ENCODE data around the gene PPDPF.

PPDPF gene

DNA sequence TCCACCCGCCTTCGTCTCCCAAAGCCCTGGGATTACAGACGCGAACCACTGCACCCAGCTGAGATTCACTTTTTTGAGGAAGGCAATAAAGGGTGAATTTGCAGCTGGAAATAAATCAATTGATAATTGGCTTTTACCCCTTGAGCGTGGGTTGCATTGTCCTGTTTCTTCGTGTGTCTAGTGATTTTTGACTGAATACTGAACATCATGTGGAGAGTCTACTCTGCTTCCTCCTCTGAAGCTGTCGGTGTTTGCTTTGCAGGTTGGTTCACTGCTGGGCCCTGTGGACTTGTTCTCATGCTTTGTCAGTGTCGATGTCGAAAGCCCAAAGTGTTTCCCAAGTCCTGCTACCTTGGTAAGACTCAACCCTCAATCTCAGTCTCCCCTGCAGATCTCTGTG lies 15.9 kb upstream of the PPDPF start:
- TF ChIP-seq, protein P1, sequence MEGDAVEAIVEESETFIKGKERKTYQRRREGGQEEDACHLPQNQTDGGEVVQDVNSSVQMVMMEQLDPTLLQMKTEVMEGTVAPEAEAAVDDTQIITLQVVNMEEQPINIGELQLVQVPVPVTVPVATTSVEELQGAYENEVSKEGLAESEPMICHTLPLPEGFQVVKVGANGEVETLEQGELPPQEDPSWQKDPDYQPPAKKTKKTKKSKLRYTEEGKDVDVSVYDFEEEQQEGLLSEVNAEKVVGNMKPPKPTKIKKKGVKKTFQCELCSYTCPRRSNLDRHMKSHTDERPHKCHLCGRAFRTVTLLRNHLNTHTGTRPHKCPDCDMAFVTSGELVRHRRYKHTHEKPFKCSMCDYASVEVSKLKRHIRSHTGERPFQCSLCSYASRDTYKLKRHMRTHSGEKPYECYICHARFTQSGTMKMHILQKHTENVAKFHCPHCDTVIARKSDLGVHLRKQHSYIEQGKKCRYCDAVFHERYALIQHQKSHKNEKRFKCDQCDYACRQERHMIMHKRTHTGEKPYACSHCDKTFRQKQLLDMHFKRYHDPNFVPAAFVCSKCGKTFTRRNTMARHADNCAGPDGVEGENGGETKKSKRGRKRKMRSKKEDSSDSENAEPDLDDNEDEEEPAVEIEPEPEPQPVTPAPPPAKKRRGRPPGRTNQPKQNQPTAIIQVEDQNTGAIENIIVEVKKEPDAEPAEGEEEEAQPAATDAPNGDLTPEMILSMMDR (IDR thresholded peaks at IDR 0.05) = no peak
- DNase-seq = no peak
- Histone ChIP-seq H3K36me3 (no peaks in the 10 kb centered on the region), H3K4me3 (no peak overlapping the region), H3K4me1 (peaks cover 0 to under 1% (median 0%) of the 10 kb centered on the region in 4 donors), H3K9me3 (peaks cover 0 to 18% (median 17%) of the 10 kb centered on the region in 3 donors), H3K27ac (no peak overlapping the region), H3K27me3 (peaks cover 0 to 57% of the 10 kb centered on the region in 2 donors)
- intact Hi-C loops (cut with DNase I; ENCODE audit: low total_unique reads) = no loop called here

DNA sequence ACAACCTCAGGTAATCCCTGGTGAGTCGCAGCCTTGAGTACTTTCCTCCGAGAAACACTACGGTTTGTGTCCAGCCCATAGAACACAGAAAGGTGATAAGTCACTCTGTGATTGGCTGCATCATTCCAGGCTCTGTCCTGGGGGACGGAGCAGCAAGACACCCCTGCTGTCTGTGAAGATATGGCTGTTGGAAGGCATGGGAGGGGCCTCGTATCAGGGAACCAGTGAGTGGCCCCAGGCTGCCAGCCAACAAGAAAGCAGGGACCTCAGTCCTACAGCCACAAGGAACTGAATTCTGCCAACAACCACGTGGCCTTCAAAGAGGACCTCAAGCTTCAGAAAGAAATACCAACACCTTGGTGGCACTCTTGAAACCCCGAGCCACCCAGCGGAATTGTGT lies 15.3 kb upstream of the PPDPF start:
- Histone ChIP-seq H3K4me1 (no peaks in the 10 kb centered on the region), H3K9me3 (peaks cover 0 to 18% (median 17%) of the 10 kb centered on the region in 3 donors), H3K27ac (no peak overlapping the region), H3K27me3 (peaks cover 0 to 54% of the 10 kb centered on the region in 2 donors), H3K36me3 (no peaks in the 10 kb centered on the region), H3K4me3 (no peak overlapping the region)
- no peak for DNase-seq
- intact Hi-C loops (cut with DNase I; ENCODE audit: low total_unique reads) = no loop called here
- TF ChIP-seq, protein P1 (IDR thresholded peaks at IDR 0.05) = no peak

DNA sequence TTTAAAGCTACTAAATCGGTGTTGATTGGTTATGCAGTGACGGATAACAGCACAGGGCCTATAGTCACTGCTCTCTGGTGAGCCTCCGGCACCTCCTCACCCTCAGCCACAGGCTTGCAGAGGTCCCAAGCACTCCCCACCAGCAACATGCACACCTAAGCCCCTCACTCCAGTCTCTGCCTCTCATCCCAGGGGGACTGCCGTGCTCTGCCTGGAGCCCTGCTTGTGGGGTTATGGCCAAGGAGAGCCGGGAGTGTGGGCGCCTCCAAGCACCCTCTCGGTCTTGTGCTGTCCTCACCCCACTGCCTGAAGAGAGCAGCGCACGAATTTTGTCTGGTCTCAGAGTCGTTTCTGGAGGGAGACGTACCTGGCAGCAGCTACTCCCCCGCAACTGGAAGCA lies 14.8 kb upstream of the PPDPF start:
- Histone ChIP-seq H3K27ac (no peak overlapping the region), H3K4me1 (no peaks in the 10 kb centered on the region), H3K9me3 (peaks cover 0 to 18% (median 17%) of the 10 kb centered on the region in 3 donors), H3K4me3 (no peak overlapping the region), H3K36me3 (no peaks in the 10 kb centered on the region), H3K27me3 (peaks cover 0 to 53% of the 10 kb centered on the region in 2 donors)
- intact Hi-C loops (cut with DNase I; ENCODE audit: low total_unique reads) = no loop called here
- DNase-seq = no peak
- TF ChIP-seq, protein P1 (IDR thresholded peaks at IDR 0.05) = no peak

DNA sequence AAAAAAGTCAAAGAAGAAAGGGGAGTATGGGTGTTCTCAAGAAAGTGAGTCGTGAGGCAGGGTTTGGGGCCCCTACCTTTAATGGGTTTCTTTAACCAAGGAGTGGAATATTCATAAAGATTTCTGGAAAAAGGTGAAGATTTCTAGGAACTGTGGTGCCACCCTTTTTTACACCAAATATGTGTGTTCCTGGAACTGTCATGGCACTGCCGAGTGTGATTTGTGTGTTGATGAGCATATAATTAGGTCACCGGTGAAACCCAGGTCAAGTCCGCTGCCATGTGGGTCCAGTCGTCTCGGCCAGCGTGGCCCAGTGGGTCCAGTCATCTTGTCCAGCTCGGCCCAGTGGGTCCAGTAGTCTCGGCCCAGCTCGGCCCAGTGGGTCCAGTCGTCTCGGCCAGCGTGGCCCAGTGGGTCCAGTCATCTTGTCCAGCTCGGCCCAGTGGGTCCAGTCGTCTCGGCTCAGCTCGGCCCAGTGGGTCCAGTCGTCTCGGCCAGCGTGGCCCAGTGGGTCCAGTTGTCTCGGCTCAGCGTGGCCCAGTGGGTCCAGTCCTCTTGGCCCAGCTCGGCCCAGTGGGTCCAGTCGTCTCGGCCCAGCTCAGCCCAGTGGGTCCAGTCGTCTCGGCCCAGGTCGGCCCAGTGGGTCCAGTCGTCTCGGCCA lies 13.4 kb upstream of the PPDPF start:
- H3K9me3 ChIP-seq = peaks cover 0 to 18% (median 17%) of the 10 kb centered on the region in 3 donors
- no peaks in the 10 kb centered on the region for H3K4me1 ChIP-seq
- peaks cover 0 to 54% of the 10 kb centered on the region in 2 donors for H3K27me3 ChIP-seq
- no peak overlapping the region for H3K4me3 ChIP-seq
- DNase-seq = no peak
- no peak overlapping the region for H3K27ac ChIP-seq
- intact Hi-C loops (cut with DNase I; ENCODE audit: low total_unique reads) = no loop called here
- no peaks in the 10 kb centered on the region for H3K36me3 ChIP-seq
- TF ChIP-seq, protein P1 (IDR thresholded peaks at IDR 0.05) = no peak

DNA sequence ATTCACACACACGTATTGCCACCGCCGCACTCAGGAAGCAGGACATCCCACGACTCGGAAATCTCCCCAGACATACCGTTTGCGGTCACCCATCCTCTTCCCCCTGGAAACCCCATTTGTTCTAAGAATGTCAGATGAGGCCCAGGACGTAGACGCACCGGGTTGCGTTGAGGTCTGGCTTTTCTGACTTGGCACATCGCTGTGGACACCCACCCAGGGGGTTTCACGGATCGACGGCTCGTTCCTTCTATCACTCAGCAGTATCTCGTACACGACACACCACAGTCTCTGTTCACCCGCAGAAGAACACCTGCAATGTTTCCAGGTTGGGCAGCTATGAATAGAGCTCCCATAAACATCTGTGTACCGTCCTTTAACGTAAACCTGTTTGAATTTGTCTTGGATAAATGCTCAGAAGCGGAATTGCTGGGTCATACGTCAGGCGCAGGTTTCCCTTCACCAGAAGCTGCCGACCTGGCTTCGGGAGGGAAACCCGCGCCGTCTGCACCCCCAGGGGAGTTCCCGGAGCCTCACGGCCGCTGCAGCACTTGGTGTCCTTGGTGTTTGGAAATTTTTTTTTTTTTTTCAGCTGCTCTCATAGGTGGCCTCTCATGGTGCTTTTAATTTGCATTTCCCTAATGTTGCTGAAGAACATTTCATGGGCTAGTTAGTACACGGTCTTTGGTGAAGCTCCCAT lies 12.3 kb upstream of the PPDPF start:
- Histone ChIP-seq H3K27ac (no peak overlapping the region), H3K4me3 (no peak overlapping the region), H3K36me3 (no peaks in the 10 kb centered on the region), H3K4me1 (no peaks in the 10 kb centered on the region), H3K9me3 (peaks cover 0 to 18% (median 17%) of the 10 kb centered on the region in 3 donors), H3K27me3 (peaks cover 0 to 53% of the 10 kb centered on the region in 2 donors)
- no peak for DNase-seq
- TF ChIP-seq, protein P1 (IDR thresholded peaks at IDR 0.05) = no peak
- intact Hi-C loops (cut with DNase I; ENCODE audit: low total_unique reads) = no loop called here
